CD4-positive, alpha-beta T cell (primary cell): ENCODE data around the gene EIF2AK3. TPM values are rescaled to one million over a fixed set of nuclear protein-coding genes. Genes with fewer than 3 reads are reported as not detected.

ENCODE experiments used
- ATAC-seq: fragments of 200-7000 bp; cut with Tn5 transposase; one replicate; pipeline ENCODE4 v1.10.0; 2022; ENCODE audit warnings: mild to moderate bottlenecking; ENCODE audit not compliant: poor library complexity
- CTCF ChIA-PET: fragments of 350-600 bp; sonication (Branson Sonifier 250); formaldehyde crosslinking; loops from one replicate; lab custom pipeline; 2021; ENCODE audit warnings: antibody characterized with exemption, inconsistent platforms; lab: Charles Lee
- POLR2A ChIA-PET: fragments of 350-600 bp; sonication (Branson Sonifier 250); formaldehyde crosslinking; loops from one replicate; lab custom pipeline; 2021; ENCODE audit warnings: antibody characterized with exemption, inconsistent platforms; lab: Charles Lee
- DNase-seq, 14 experiments: peaks; one replicate each; pipeline ENCODE4 v3.0.0-alpha.2; 2013 to 2020; ENCODE audit warnings: mixed read lengths in 2 of 14
- H3K27ac ChIP-seq, 2 donors: one replicate each; pipeline versions ENCODE4 v1.5.1 to v1.7.0; 2013; ENCODE audit warnings: low read length in 2 of 2, low read depth in 1 of 2, mild to moderate bottlenecking in 1 of 2
- H3K27me3 ChIP-seq, 2 experiments: 1 replicate in 1 of 2; 2 replicates in 1 of 2; pipeline versions ENCODE4 v1.6.1 to v1.7.0; 2013; ENCODE audit warnings: low read length in 2 of 2, control low read depth in 1 of 2, mild to moderate bottlenecking in 1 of 2, moderate library complexity in 1 of 2; ENCODE audit not compliant: insufficient read depth in 2 of 2, control insufficient read depth in 1 of 2
- H3K36me3 ChIP-seq: one replicate; pipeline ENCODE4 v1.6.1; 2013; ENCODE audit warnings: low read length, control low read depth; ENCODE audit not compliant: insufficient read depth
- H3K4me1 ChIP-seq: one replicate; pipeline ENCODE4 v1.6.1; 2013; ENCODE audit warnings: low read length, control low read depth; ENCODE audit not compliant: insufficient read depth
- H3K4me3 ChIP-seq: one replicate; pipeline ENCODE4 v1.5.1; 2013; ENCODE audit warnings: mild to moderate bottlenecking, low read length, moderate library complexity
- H3K9me3 ChIP-seq, 2 experiments: 1 replicate in 1 of 2; 2 replicates in 1 of 2; pipeline versions ENCODE4 v1.6.1 to v1.7.0; 2013; ENCODE audit warnings: low read length in 2 of 2, mild to moderate bottlenecking in 2 of 2, control low read depth in 1 of 2, moderate library complexity in 1 of 2; ENCODE audit not compliant: control insufficient read depth in 1 of 2, insufficient read depth in 1 of 2
- H3K27ac Mint-ChIP-seq: one replicate; pipeline ENCODE4 v1.8.0; 2020; ENCODE audit warnings: mixed read lengths
- H3K27me3 Mint-ChIP-seq: one replicate; pipeline ENCODE4 v1.8.0; 2021; ENCODE audit warnings: mixed read lengths
- H3K36me3 Mint-ChIP-seq: one replicate; pipeline ENCODE4 v1.8.0; 2021; ENCODE audit warnings: low read depth, mixed read lengths
- H3K4me1 Mint-ChIP-seq: one replicate; pipeline ENCODE4 v1.8.0; 2021; ENCODE audit warnings: low read depth, mixed read lengths
- H3K4me3 Mint-ChIP-seq: one replicate; pipeline ENCODE4 v1.8.0; 2020; ENCODE audit warnings: mild to moderate bottlenecking, mixed read lengths
- H3K9me3 Mint-ChIP-seq: one replicate; pipeline ENCODE4 v1.8.0; 2020; ENCODE audit warnings: mixed read lengths
- CTCF ChIP-seq: fragments of 200-600 bp; IDR thresholded peaks from one replicate; pipeline ENCODE4 v1.8.0; 2022; ENCODE audit warnings: antibody characterized with exemption, mild to moderate bottlenecking
- intact Hi-C, 2 experiments: fragments of 100-400 bp; cut with DNase I in 1 of 2; cut with micrococcal nuclease in 1 of 2; formaldehyde crosslinking; loops; one replicate each; pipeline versions ENCODE4 v1.15.1 to v1.9.0; 2023 to 2025; cut with DNase I, micrococcal nuclease
- total RNA-seq, 174 experiments: library from RNA in 2 of 174; stranded (reverse) in 2 of 174; gene quantifications; one replicate each; pipeline ENCODE4 v1.2.3 and lab custom pipeline; 2021 to 2026

The EIF2AK3 gene
- total RNA-seq, 2 experiments from 2014 or later: 30.6 to 37.0 TPM

- no peak for ATAC-seq
These were observed 51.6 kb downstream of the EIF2AK3 start for GRCh38 chr2:88575630-88576029.

GRCh38 chr2:88575051-88575450 lies 52.2 kb downstream of the EIF2AK3 start:
- ATAC-seq: no peak
- DNase-seq: no peak
- no peak overlapping the region for H3K27ac Mint-ChIP-seq
- no peaks in the 10 kb centered on the region for H3K4me1 Mint-ChIP-seq
- peaks cover 89% of the 10 kb centered on the region for H3K36me3 Mint-ChIP-seq
- CTCF ChIA-PET: interaction anchor here (1.2 kb wide), 1 partner anchor 16 kb away, joined by 3 read pairs; no protein-coding TSS in a partner anchor
- no peaks in the 10 kb centered on the region for H3K9me3 ChIP-seq
- POLR2A ChIA-PET: no interaction called here
- H3K36me3 ChIP-seq: peaks cover 64% of the 10 kb centered on the region
- no peak overlapping the region for H3K4me3 ChIP-seq
- no peak overlapping the region for H3K4me3 Mint-ChIP-seq
- no peaks in the 10 kb centered on the region for H3K27me3 ChIP-seq
- H3K27me3 Mint-ChIP-seq: no peaks in the 10 kb centered on the region
- H3K4me1 ChIP-seq: no peaks in the 10 kb centered on the region
- no peak overlapping the region for H3K27ac ChIP-seq
- intact Hi-C loops: no loop called here
- TF ChIP-seq CTCF: no peak
- no peaks in the 10 kb centered on the region for H3K9me3 Mint-ChIP-seq

More at GRCh38 chr2:88575630-88576029, 51.6 kb downstream of the EIF2AK3 start:
- Histone ChIP-seq H3K9me3 (no peaks in the 10 kb centered on the region), H3K4me3 (no peak overlapping the region), H3K36me3 (peaks cover 64% of the 10 kb centered on the region), H3K27ac (no peak overlapping the region), H3K4me1 (no peaks in the 10 kb centered on the region), H3K27me3 (no peaks in the 10 kb centered on the region)
- no peak overlapping the region for H3K27ac Mint-ChIP-seq
- no peaks in the 10 kb centered on the region for H3K4me1 Mint-ChIP-seq
- ChIA-PET POLR2A (no interaction called here), CTCF (interaction anchor here (1.2 kb wide), 1 partner anchor 16 kb away, joined by 3 read pairs; no protein-coding TSS in a partner anchor)
- H3K9me3 Mint-ChIP-seq: no peaks in the 10 kb centered on the region
- H3K4me3 Mint-ChIP-seq: no peak overlapping the region
- TF ChIP-seq CTCF: no peak
- intact Hi-C loops: no loop called here
- no peaks in the 10 kb centered on the region for H3K27me3 Mint-ChIP-seq
- peaks cover 89% of the 10 kb centered on the region for H3K36me3 Mint-ChIP-seq
- DNase-seq: no peak

- H3K4me1 ChIP-seq: no peaks in the 10 kb centered on the region
- no peak for TF ChIP-seq CTCF
- intact Hi-C loops: no loop called here
- H3K27ac ChIP-seq: no peak overlapping the region
- ChIA-PET CTCF (no interaction called here), POLR2A (no interaction called here)
- Mint-ChIP-seq H3K9me3 (no peaks in the 10 kb centered on the region), H3K27ac (no peak overlapping the region), H3K27me3 (no peaks in the 10 kb centered on the region), H3K4me1 (no peaks in the 10 kb centered on the region), H3K36me3 (peaks cover 88% of the 10 kb centered on the region), H3K4me3 (no peak overlapping the region)
- ATAC-seq (no peak), DNase-seq (no peak)
- no peaks in the 10 kb centered on the region for H3K27me3 ChIP-seq
- peaks cover 70% of the 10 kb centered on the region for H3K36me3 ChIP-seq
- no peak overlapping the region for H3K4me3 ChIP-seq
- no peaks in the 10 kb centered on the region for H3K9me3 ChIP-seq
These were observed 52.8 kb downstream of the EIF2AK3 start for GRCh38 chr2:88574445-88574844.
